Measurements from ENCODE around the gene OIP5.

OIP5 gene

DNA sequence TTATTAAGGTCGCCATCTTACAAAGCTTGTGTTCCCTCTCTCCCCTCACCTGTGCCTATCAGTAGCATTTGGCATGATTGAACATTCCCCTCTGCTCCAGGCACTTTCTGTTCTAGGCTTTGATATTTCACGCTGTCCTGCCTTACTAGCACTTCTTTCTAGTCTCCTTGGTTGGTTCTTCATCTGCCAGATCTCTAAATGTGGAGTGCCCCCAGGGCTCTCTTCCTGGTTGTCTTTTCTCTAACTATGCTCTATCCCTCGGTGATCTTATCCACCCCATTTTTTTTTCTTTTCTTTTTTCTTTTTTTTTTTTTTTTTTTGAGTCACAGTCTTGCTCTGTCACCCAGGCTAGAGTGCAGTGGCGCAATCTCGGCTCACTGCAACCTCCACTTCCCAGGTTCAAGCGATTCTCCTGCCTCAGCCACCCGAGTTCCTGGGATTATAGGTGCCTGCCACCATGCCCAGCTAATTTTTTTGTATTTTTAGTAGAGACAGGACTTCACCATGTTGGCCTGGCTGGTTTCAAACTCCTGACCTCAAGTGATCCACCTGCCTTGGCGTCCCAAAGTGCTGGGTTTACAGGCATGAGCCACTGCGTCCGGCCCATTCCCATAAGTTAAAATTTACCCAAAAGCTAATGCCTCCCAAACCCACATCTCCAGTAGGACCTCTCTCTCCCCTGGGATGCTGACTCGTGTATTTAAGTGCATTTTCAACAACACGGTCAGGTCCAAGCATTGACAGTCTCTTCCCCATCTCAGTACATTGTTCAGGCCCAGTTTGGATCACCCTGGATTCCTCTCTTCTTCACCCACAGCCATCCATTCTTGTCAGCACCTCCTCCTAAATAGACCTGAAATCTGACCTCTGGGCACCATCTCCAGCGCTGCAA is 5.5 kb upstream of the OIP5 start:
- no peak overlapping the region for H3K27ac ChIP-seq (replicated peaks; ENCODE audit: low read length)
- WGBS, 2 donors (ENCODE audit: extremely low coverage in 2 of 2, insufficient read length in 2 of 2, insufficient replicate concordance in 1 of 2): no CpG with 5 or more reads among the region's 13 CpGs

DNA sequence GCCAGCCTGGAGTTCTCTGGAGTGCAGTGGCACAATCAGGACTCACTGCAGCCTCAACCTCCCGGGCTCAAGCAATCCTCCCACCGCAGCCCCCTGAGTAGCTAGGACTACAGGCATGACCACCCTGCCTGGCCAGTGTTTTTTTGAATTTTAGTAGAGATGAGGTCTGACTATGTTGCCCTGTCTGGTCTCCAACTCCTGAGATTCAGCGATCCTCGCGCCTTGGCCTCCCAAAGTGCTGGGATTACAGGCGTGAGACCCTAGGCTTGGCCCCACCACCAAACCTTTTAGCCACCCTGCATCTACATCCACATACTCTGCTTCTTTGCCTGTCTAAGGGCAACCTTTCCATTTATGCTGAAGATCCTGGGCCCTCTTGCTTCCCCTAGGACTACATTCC is 4.7 kb upstream of the OIP5 start:
- no peak overlapping the region for H2BK120ac ChIP-seq (ENCODE audit: low read depth, low read length)
- no peak overlapping the region for H3K14ac ChIP-seq (ENCODE audit: low read length)
- no peaks in the 10 kb centered on the region for H3K4me1 ChIP-seq (ENCODE audit: control insufficient read depth in 2 of 2, insufficient read depth in 1 of 2, low read depth in 1 of 2, low read length in 2 of 2)
- H2BK5ac ChIP-seq (ENCODE audit: low read length): no peak overlapping the region
- H3K9me3 ChIP-seq (replicated peaks in 1 of 2; ENCODE audit: control insufficient read depth in 2 of 2, insufficient read depth in 1 of 2, low read depth in 1 of 2, low read length in 2 of 2): no peaks in the 10 kb centered on the region
- no peak overlapping the region for H3K4me2 ChIP-seq (ENCODE audit: insufficient read depth, low read length, poor library complexity, severe bottlenecking)
- H3K27ac ChIP-seq (replicated peaks; ENCODE audit: low read length): no peak overlapping the region
- no peak overlapping the region for H4K8ac ChIP-seq (ENCODE audit: low read depth, low read length)
- H3K9ac ChIP-seq (ENCODE audit: low read depth, low read length, poor library complexity): no peak overlapping the region
- no peak overlapping the region for H3K4ac ChIP-seq (ENCODE audit: low read length)
- no peak overlapping the region for H2AFZ ChIP-seq (ENCODE audit: low read length)
- no CpG with 5 or more reads among the region's 6 CpGs for WGBS, 2 donors (ENCODE audit: extremely low coverage in 2 of 2, insufficient read length in 2 of 2, insufficient replicate concordance in 1 of 2)
- H3K23ac ChIP-seq (ENCODE audit: low read depth, low read length, poor library complexity): no peak overlapping the region
- H4K91ac ChIP-seq (ENCODE audit: low read depth, low read length, poor library complexity): no peak overlapping the region
- H3K79me1 ChIP-seq (ENCODE audit: low read depth, low read length): peaks cover 5% of the 10 kb centered on the region
- no peak overlapping the region for H2AK5ac ChIP-seq (ENCODE audit: low read depth, low read length)
- peaks cover 20 to 59% of the 10 kb centered on the region in 2 donors for H3K36me3 ChIP-seq (replicated peaks in 1 of 2; ENCODE audit: control insufficient read depth in 2 of 2, insufficient read depth in 2 of 2, low read length in 2 of 2)
- H3K4me3 ChIP-seq (ENCODE audit: low read length in 2 of 2): no peak overlapping the region
- DNase-seq (ENCODE audit: low spot score): no peak
- no peak overlapping the region for H3K18ac ChIP-seq (ENCODE audit: low read length)
- H2BK15ac ChIP-seq (ENCODE audit: low read length): no peak overlapping the region
- H2BK12ac ChIP-seq (ENCODE audit: low read length): no peak overlapping the region
- H3K27me3 ChIP-seq (ENCODE audit: control insufficient read depth in 3 of 3, insufficient read depth in 3 of 3, low read depth in 1 of 3, low read length in 3 of 3): no peaks in the 10 kb centered on the region

More for the DNA sequence above, 5.5 kb upstream of the OIP5 start:
- Histone ChIP-seq H2BK5ac (ENCODE audit: low read length) (no peak overlapping the region), H3K23ac (ENCODE audit: low read depth, low read length, poor library complexity) (no peak overlapping the region), H3K36me3 (replicated peaks in 1 of 2; ENCODE audit: control insufficient read depth in 2 of 2, insufficient read depth in 2 of 2, low read length in 2 of 2) (peaks cover 22 to 67% of the 10 kb centered on the region in 2 donors), H3K4me3 (ENCODE audit: low read length in 2 of 2) (no peak overlapping the region), H2BK120ac (ENCODE audit: low read depth, low read length) (no peak overlapping the region), H4K91ac (ENCODE audit: low read depth, low read length, poor library complexity) (no peak overlapping the region), H4K8ac (ENCODE audit: low read depth, low read length) (no peak overlapping the region), H3K27me3 (ENCODE audit: control insufficient read depth in 3 of 3, insufficient read depth in 3 of 3, low read depth in 1 of 3, low read length in 3 of 3) (no peaks in the 10 kb centered on the region), H3K4me2 (ENCODE audit: insufficient read depth, low read length, poor library complexity, severe bottlenecking) (no peak overlapping the region), H3K9ac (ENCODE audit: low read depth, low read length, poor library complexity) (no peak overlapping the region), H2BK15ac (ENCODE audit: low read length) (no peak overlapping the region), H3K18ac (ENCODE audit: low read length) (no peak overlapping the region), H3K4me1 (ENCODE audit: control insufficient read depth in 2 of 2, insufficient read depth in 1 of 2, low read depth in 1 of 2, low read length in 2 of 2) (no peaks in the 10 kb centered on the region), H2AFZ (ENCODE audit: low read length) (no peak overlapping the region), H3K14ac (ENCODE audit: low read length) (no peak overlapping the region), H3K9me3 (replicated peaks in 1 of 2; ENCODE audit: control insufficient read depth in 2 of 2, insufficient read depth in 1 of 2, low read depth in 1 of 2, low read length in 2 of 2) (no peaks in the 10 kb centered on the region), H3K4ac (ENCODE audit: low read length) (no peak overlapping the region), H2BK12ac (ENCODE audit: low read length) (no peak overlapping the region), H2AK5ac (ENCODE audit: low read depth, low read length) (no peak overlapping the region), H3K79me1 (ENCODE audit: low read depth, low read length) (peaks cover 5% of the 10 kb centered on the region)
- no peak for DNase-seq (ENCODE audit: low spot score)

DNA sequence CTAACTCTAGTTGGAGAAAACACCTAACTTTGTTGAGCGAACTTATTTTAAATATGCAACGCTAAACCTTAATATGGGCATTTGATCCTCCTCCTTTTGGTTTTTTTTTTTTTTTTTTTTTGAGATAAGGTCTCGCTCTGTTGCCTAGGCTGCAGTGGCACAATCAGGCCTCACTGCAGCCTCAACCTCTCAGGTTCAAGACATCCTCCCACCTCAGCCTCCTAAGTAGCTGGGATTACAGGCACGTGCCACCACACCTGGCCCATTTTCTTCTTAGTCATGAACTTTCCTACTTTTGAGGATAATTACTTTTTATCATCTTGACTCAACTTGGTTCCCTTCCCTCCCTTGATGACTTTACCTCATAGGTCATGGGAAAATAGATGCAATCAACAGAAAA is 4.2 kb upstream of the OIP5 start:
- Histone ChIP-seq H3K18ac (ENCODE audit: low read length) (no peak overlapping the region), H3K14ac (ENCODE audit: low read length) (no peak overlapping the region), H3K27ac (replicated peaks; ENCODE audit: low read length) (no peak overlapping the region), H3K9ac (ENCODE audit: low read depth, low read length, poor library complexity) (no peak overlapping the region), H2BK120ac (ENCODE audit: low read depth, low read length) (no peak overlapping the region), H3K23ac (ENCODE audit: low read depth, low read length, poor library complexity) (no peak overlapping the region), H2BK15ac (ENCODE audit: low read length) (no peak overlapping the region), H3K4ac (ENCODE audit: low read length) (no peak overlapping the region), H3K4me3 (ENCODE audit: low read length in 2 of 2) (no peak overlapping the region), H3K79me1 (ENCODE audit: low read depth, low read length) (peaks cover 5% of the 10 kb centered on the region), H3K9me3 (replicated peaks in 1 of 2; ENCODE audit: control insufficient read depth in 2 of 2, insufficient read depth in 1 of 2, low read depth in 1 of 2, low read length in 2 of 2) (no peaks in the 10 kb centered on the region), H3K4me2 (ENCODE audit: insufficient read depth, low read length, poor library complexity, severe bottlenecking) (no peak overlapping the region), H2AK5ac (ENCODE audit: low read depth, low read length) (no peak overlapping the region), H2AFZ (ENCODE audit: low read length) (no peak overlapping the region), H3K27me3 (ENCODE audit: control insufficient read depth in 3 of 3, insufficient read depth in 3 of 3, low read depth in 1 of 3, low read length in 3 of 3) (no peaks in the 10 kb centered on the region), H3K36me3 (replicated peaks in 1 of 2; ENCODE audit: control insufficient read depth in 2 of 2, insufficient read depth in 2 of 2, low read length in 2 of 2) (peaks cover 15 to 54% of the 10 kb centered on the region in 2 donors), H3K4me1 (ENCODE audit: control insufficient read depth in 2 of 2, insufficient read depth in 1 of 2, low read depth in 1 of 2, low read length in 2 of 2) (peaks cover 0 to 1% of the 10 kb centered on the region in 2 donors), H2BK5ac (ENCODE audit: low read length) (no peak overlapping the region), H4K91ac (ENCODE audit: low read depth, low read length, poor library complexity) (no peak overlapping the region), H4K8ac (ENCODE audit: low read depth, low read length) (no peak overlapping the region), H2BK12ac (ENCODE audit: low read length) (no peak overlapping the region)
- WGBS, 2 donors (ENCODE audit: extremely low coverage in 2 of 2, insufficient read length in 2 of 2, insufficient replicate concordance in 1 of 2): no CpG with 5 or more reads among the region's 4 CpGs
- DNase-seq (ENCODE audit: low spot score): no peak

DNA sequence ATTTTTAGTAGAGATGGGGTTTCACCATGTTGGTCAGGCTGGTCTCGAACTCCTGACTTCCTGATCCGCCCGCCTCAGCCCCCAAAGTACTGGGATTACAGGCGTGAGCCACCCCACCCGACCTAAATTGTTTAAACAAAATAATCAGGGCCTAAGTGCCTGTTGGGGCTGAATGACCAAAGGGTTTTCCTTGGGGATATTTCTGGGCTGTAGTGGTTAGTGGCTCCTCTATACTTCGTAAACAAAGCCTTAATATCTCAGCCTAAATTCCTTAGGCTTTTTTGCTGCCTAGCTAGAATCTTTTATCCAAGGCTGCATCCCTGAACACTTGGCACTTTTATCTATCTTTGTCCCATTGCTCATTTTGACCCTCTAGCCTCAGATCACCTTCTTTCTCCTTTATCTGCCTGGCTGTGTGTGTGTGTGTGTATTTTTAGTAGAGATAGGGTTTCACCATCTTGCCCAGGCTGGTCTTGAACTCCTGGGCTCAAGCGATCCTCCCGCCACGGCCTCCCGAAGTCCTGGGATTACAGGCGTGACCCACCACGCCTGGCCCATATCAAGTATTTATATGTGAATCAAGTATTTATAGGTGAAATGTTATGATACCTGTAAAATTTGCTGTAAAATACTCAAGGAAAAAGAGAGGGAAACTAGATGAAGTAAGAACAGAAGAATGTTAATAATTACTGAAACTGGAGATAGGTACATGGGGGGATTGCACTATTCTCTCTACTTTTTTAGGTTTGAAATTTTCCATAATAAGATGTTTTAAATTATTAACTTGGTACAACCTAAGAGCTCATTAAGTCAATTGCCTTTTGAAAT is 2.1 kb upstream of the OIP5 start:
- no peak for DNase-seq (ENCODE audit: low spot score)
- Histone ChIP-seq H2BK15ac (ENCODE audit: low read length) (no peak overlapping the region), H2BK12ac (ENCODE audit: low read length) (no peak overlapping the region), H3K79me1 (ENCODE audit: low read depth, low read length) (no peaks in the 10 kb centered on the region), H2AFZ (ENCODE audit: low read length) (no peak overlapping the region), H3K9me3 (replicated peaks in 1 of 2; ENCODE audit: control insufficient read depth in 2 of 2, insufficient read depth in 1 of 2, low read depth in 1 of 2, low read length in 2 of 2) (no peaks in the 10 kb centered on the region), H3K27me3 (ENCODE audit: control insufficient read depth in 3 of 3, insufficient read depth in 3 of 3, low read depth in 1 of 3, low read length in 3 of 3) (no peaks in the 10 kb centered on the region), H3K4me2 (ENCODE audit: insufficient read depth, low read length, poor library complexity, severe bottlenecking) (peak overlapping the region; percentile 52), H3K23ac (ENCODE audit: low read depth, low read length, poor library complexity) (no peak overlapping the region), H3K9ac (ENCODE audit: low read depth, low read length, poor library complexity) (no peak overlapping the region), H3K36me3 (replicated peaks in 1 of 2; ENCODE audit: control insufficient read depth in 2 of 2, insufficient read depth in 2 of 2, low read length in 2 of 2) (peaks cover 4 to 39% of the 10 kb centered on the region in 2 donors), H3K14ac (ENCODE audit: low read length) (no peak overlapping the region), H3K4me3 (ENCODE audit: low read length in 2 of 2) (peak overlapping the region; percentile 12 to 71), H3K4me1 (ENCODE audit: control insufficient read depth in 2 of 2, insufficient read depth in 1 of 2, low read depth in 1 of 2, low read length in 2 of 2) (peaks cover 2 to 8% of the 10 kb centered on the region in 2 donors), H3K4ac (ENCODE audit: low read length) (no peak overlapping the region), H3K18ac (ENCODE audit: low read length) (no peak overlapping the region), H2BK120ac (ENCODE audit: low read depth, low read length) (no peak overlapping the region), H3K27ac (replicated peaks; ENCODE audit: low read length) (no peak overlapping the region), H4K8ac (ENCODE audit: low read depth, low read length) (no peak overlapping the region), H4K91ac (ENCODE audit: low read depth, low read length, poor library complexity) (no peak overlapping the region), H2AK5ac (ENCODE audit: low read depth, low read length) (no peak overlapping the region), H2BK5ac (ENCODE audit: low read length) (no peak overlapping the region)
- no CpG with 5 or more reads among the region's 12 CpGs for WGBS, 2 donors (ENCODE audit: extremely low coverage in 2 of 2, insufficient read length in 2 of 2, insufficient replicate concordance in 1 of 2)

All from neuronal stem cell (in vitro differentiated cells).